Duodenal mucosa (tissue), 2 donors: ENCODE results near the gene AVP.

Experiments
- H3K27ac ChIP-seq: one replicate; pipeline ENCODE4 v1.7.0; 2013; ENCODE audit warnings: low read depth, low read length
- H3K27me3 ChIP-seq, 2 donors: one replicate each; pipeline ENCODE4 v1.7.0; 2013; ENCODE audit warnings: low read length in 2 of 2, control low read depth in 1 of 2; ENCODE audit not compliant: insufficient read depth in 2 of 2, control insufficient read depth in 1 of 2
- H3K36me3 ChIP-seq, 2 donors: one replicate each; pipeline ENCODE4 v1.7.0; 2013; ENCODE audit warnings: low read length in 2 of 2, control low read depth in 1 of 2; ENCODE audit not compliant: insufficient read depth in 2 of 2, control insufficient read depth in 1 of 2
- H3K4me1 ChIP-seq, 2 donors: one replicate each; pipeline ENCODE4 v1.7.0; 2013; ENCODE audit warnings: low read length in 2 of 2, control low read depth in 1 of 2; ENCODE audit not compliant: insufficient read depth in 2 of 2, control insufficient read depth in 1 of 2
- H3K4me3 ChIP-seq, 2 donors: one replicate each; pipeline ENCODE4 v1.7.0; 2013; ENCODE audit warnings: low read length in 2 of 2, low read depth in 1 of 2
- H3K9ac ChIP-seq, 2 donors: one replicate each; pipeline ENCODE4 v1.7.0; 2013; ENCODE audit warnings: low read length in 2 of 2, low read depth in 1 of 2
- H3K9me3 ChIP-seq, 2 donors: one replicate each; pipeline ENCODE4 v1.7.0; 2013; ENCODE audit warnings: low read length in 2 of 2, control low read depth in 1 of 2; ENCODE audit not compliant: control insufficient read depth in 1 of 2

AVP gene

GRCh38 chr20:3109350-3110302 lies 25.1 kb upstream of the AVP start:
- Histone ChIP-seq H3K4me3 (no peak overlapping the region), H3K27ac (no peak overlapping the region), H3K9ac (no peak overlapping the region), H3K4me1 (no peaks in the 10 kb centered on the region), H3K9me3 (no peaks in the 10 kb centered on the region), H3K36me3 (peaks cover 7 to 32% of the 10 kb centered on the region in 2 donors), H3K27me3 (no peaks in the 10 kb centered on the region)

GRCh38 chr20:3107464-3108025 lies 23.0 kb upstream of the AVP start:
- Histone ChIP-seq H3K27me3 (no peaks in the 10 kb centered on the region), H3K9ac (no peak overlapping the region), H3K4me3 (no peak overlapping the region), H3K36me3 (peaks cover 7 to 26% of the 10 kb centered on the region in 2 donors), H3K9me3 (no peaks in the 10 kb centered on the region), H3K4me1 (no peaks in the 10 kb centered on the region), H3K27ac (no peak overlapping the region)

- no peaks in the 10 kb centered on the region for H3K9me3 ChIP-seq
- H3K36me3 ChIP-seq: peaks cover 7 to 26% of the 10 kb centered on the region in 2 donors
- no peak overlapping the region for H3K4me3 ChIP-seq
- H3K4me1 ChIP-seq: peaks cover 0 to under 1% of the 10 kb centered on the region in 2 donors
- no peak overlapping the region for H3K9ac ChIP-seq
- H3K27me3 ChIP-seq: no peaks in the 10 kb centered on the region
- H3K27ac ChIP-seq: no peak overlapping the region
Measured at GRCh38 chr20:3106658-3107463, 22.3 kb upstream of the AVP start.

GRCh38 chr20:3106185-3106584 lies 21.7 kb upstream of the AVP start:
- Histone ChIP-seq H3K4me3 (no peak overlapping the region), H3K4me1 (peaks cover 0 to 3% of the 10 kb centered on the region in 2 donors), H3K36me3 (peaks cover 7 to 22% of the 10 kb centered on the region in 2 donors), H3K9me3 (no peaks in the 10 kb centered on the region), H3K9ac (no peak overlapping the region), H3K27me3 (no peaks in the 10 kb centered on the region), H3K27ac (no peak overlapping the region)

- Histone ChIP-seq H3K9me3 (no peaks in the 10 kb centered on the region), H3K36me3 (peaks cover 7 to 22% of the 10 kb centered on the region in 2 donors), H3K4me1 (peaks cover 0 to 3% of the 10 kb centered on the region in 2 donors), H3K27me3 (no peaks in the 10 kb centered on the region), H3K4me3 (no peak overlapping the region), H3K9ac (no peak overlapping the region), H3K27ac (no peak overlapping the region)
Measured at GRCh38 chr20:3105256-3106137, 21.0 kb upstream of the AVP start.

- H3K27ac ChIP-seq: no peak overlapping the region
- H3K9ac ChIP-seq: no peak overlapping the region
- peaks cover 0 to 7% of the 10 kb centered on the region in 2 donors for H3K36me3 ChIP-seq
Measured at GRCh38 chr20:3103369-3104032, 19.0 kb upstream of the AVP start.

GRCh38 chr20:3102575-3103368 lies 18.2 kb upstream of the AVP start:
- H3K9ac ChIP-seq: no peak overlapping the region
- H3K4me3 ChIP-seq: no peak overlapping the region
- no peaks in the 10 kb centered on the region for H3K9me3 ChIP-seq
- H3K36me3 ChIP-seq: peaks cover 0 to 5% of the 10 kb centered on the region in 2 donors
- no peak overlapping the region for H3K27ac ChIP-seq
- H3K4me1 ChIP-seq: peaks cover 0 to 3% of the 10 kb centered on the region in 2 donors
- no peaks in the 10 kb centered on the region for H3K27me3 ChIP-seq

More at GRCh38 chr20:3103369-3104032, 19.0 kb upstream of the AVP start:
- H3K4me1 ChIP-seq: peaks cover 0 to 3% of the 10 kb centered on the region in 2 donors
- no peak overlapping the region for H3K4me3 ChIP-seq
- H3K9me3 ChIP-seq: no peaks in the 10 kb centered on the region
- no peaks in the 10 kb centered on the region for H3K27me3 ChIP-seq

GRCh38 chr20:3101737-3102574 lies 17.4 kb upstream of the AVP start:
- no peaks in the 10 kb centered on the region for H3K36me3 ChIP-seq
- no peaks in the 10 kb centered on the region for H3K27me3 ChIP-seq
- peaks cover 0 to 3% of the 10 kb centered on the region in 2 donors for H3K4me1 ChIP-seq
- H3K27ac ChIP-seq: no peak overlapping the region
- H3K9me3 ChIP-seq: no peaks in the 10 kb centered on the region
- H3K9ac ChIP-seq: no peak overlapping the region
- H3K4me3 ChIP-seq: no peak overlapping the region
